Fibroblast of skin of right quadriceps (primary cell): ENCODE measurements around the gene ZNF669.

ENCODE experiments used
- DNase-seq: peaks from one replicate; pipeline ENCODE4 v3.0.0-alpha.2; 2013

Gene ZNF669

DNA sequence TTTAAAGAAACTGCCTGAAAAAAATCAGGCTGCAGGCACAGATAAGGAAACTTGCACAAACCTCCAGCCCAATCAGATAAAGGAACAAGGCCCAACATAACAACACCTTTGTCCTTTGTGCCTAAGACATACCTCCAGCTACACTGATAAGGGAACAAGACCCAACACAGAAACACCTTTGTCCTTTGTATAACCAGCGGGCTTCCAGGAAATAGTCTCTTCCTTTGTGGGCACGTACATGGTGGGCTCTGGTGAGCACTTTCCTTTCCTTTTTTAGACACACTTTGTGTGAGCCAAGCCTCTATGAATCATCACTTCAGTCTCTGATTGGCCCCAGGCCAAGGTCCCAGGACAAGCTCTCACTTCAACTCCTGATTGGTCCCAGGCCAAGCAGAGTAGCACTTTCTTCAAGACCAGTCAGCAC, 49.2 kb downstream of the ZNF669 start:
- no peak for DNase-seq
